Neural crest cell (in vitro differentiated cells): Measurements from ENCODE around the gene STEAP3. TPM values are rescaled to one million over a fixed set of nuclear protein-coding genes. Genes with fewer than 3 reads are reported as not detected.

Experiments
- DNase-seq: peaks from one replicate; pipeline ENCODE4 v3.0.0; 2021; ENCODE audit warnings: low read depth, mixed read lengths, low spot score
- H3K27ac Mint-ChIP-seq: one replicate; pipeline ENCODE4 v1.8.0; 2021; ENCODE audit warnings: mild to moderate bottlenecking, mixed read lengths; ENCODE audit not compliant: unreplicated experiment
- H3K27me3 Mint-ChIP-seq: 2 replicates; pipeline ENCODE4 v1.8.0; 2021; ENCODE audit warnings: low read depth, mild to moderate bottlenecking, mixed read lengths
- H3K36me3 Mint-ChIP-seq: 2 replicates; pipeline ENCODE4 v1.8.0; 2021; ENCODE audit warnings: low read depth, mild to moderate bottlenecking, mixed read lengths
- H3K4me1 Mint-ChIP-seq: 2 replicates; pipeline ENCODE4 v1.8.0; 2021; ENCODE audit warnings: mixed read lengths
- H3K4me3 Mint-ChIP-seq: one replicate; pipeline ENCODE4 v1.8.0; 2021; ENCODE audit warnings: mild to moderate bottlenecking, mixed read lengths
- H3K9me3 Mint-ChIP-seq: 2 replicates; pipeline ENCODE4 v1.8.0; 2021; ENCODE audit warnings: mixed read lengths
- CTCF ChIP-seq: fragments of 200-600 bp; sonication (generic); conservative IDR thresholded peaks from 2 replicates; pipeline ENCODE4 v1.5.0; 2021; ENCODE audit warnings: antibody characterized with exemption, mild to moderate bottlenecking
- total RNA-seq: library from RNA; stranded (reverse); gene quantifications from 2 replicates; pipeline ENCODE4 v1.2.1, GENCODE V29; 2021

The STEAP3 gene
- total RNA-seq, 1 donor from 2014 or later: 0.77 TPM

- Mint-ChIP-seq H3K36me3 (no peaks in the 10 kb centered on the region), H3K27me3 (peaks cover 48% of the 10 kb centered on the region), H3K4me1 (peaks cover 16% of the 10 kb centered on the region), H3K4me3 (no peak overlapping the region), H3K27ac (no peak overlapping the region), H3K9me3 (no peaks in the 10 kb centered on the region)
- DNase-seq: no peak
- TF ChIP-seq CTCF: no peak
Observed at GRCh38 chr2:119195001-119195400, 28.6 kb upstream of the STEAP3 start.

- Mint-ChIP-seq H3K27me3 (peaks cover 51% of the 10 kb centered on the region), H3K36me3 (no peaks in the 10 kb centered on the region), H3K27ac (no peak overlapping the region), H3K4me1 (peaks cover 16% of the 10 kb centered on the region), H3K9me3 (no peaks in the 10 kb centered on the region), H3K4me3 (no peak overlapping the region)
- DNase-seq: no peak
- TF ChIP-seq CTCF: no peak
Observed at GRCh38 chr2:119195887-119196286, 27.7 kb upstream of the STEAP3 start.

GRCh38 chr2:119196301-119197125, 27.1 kb upstream of the STEAP3 start:
- no peak overlapping the region for H3K4me3 Mint-ChIP-seq

DNA sequence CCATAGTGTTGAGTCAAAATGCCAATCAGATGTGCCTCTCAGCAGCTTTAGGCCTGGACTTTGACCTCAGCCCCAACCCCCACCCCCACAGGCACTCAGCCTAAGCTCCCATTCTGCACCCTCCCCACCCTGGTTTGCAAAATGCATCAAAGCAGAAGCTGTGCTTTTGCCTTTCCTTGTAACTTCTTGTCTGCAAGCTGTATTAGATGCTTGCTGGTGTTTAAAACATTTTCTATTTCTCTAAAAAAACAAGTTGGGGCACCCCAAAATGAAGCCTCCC, 26.6 kb upstream of the STEAP3 start:
- TF ChIP-seq CTCF: no peak
- no peak for DNase-seq
- Mint-ChIP-seq H3K27ac (no peak overlapping the region), H3K27me3 (peaks cover 51% of the 10 kb centered on the region), H3K36me3 (no peaks in the 10 kb centered on the region), H3K4me1 (peaks cover 16% of the 10 kb centered on the region), H3K9me3 (no peaks in the 10 kb centered on the region), H3K4me3 (no peak overlapping the region)

More at GRCh38 chr2:119196301-119197125, 27.1 kb upstream of the STEAP3 start:
- H3K9me3 Mint-ChIP-seq: no peaks in the 10 kb centered on the region
- DNase-seq: no peak
- no peaks in the 10 kb centered on the region for H3K36me3 Mint-ChIP-seq
- peaks cover 16% of the 10 kb centered on the region for H3K4me1 Mint-ChIP-seq
- TF ChIP-seq CTCF: no peak
- H3K27ac Mint-ChIP-seq: no peak overlapping the region
- peaks cover 51% of the 10 kb centered on the region for H3K27me3 Mint-ChIP-seq

GRCh38 chr2:119197529-119198239, 25.9 kb upstream of the STEAP3 start:
- H3K4me3 Mint-ChIP-seq: no peak overlapping the region
- H3K27ac Mint-ChIP-seq: no peak overlapping the region
- DNase-seq: no peak
- TF ChIP-seq CTCF: no peak
- H3K27me3 Mint-ChIP-seq: peaks cover 51% of the 10 kb centered on the region
- no peaks in the 10 kb centered on the region for H3K9me3 Mint-ChIP-seq
- H3K4me1 Mint-ChIP-seq: peaks cover 16% of the 10 kb centered on the region
- no peaks in the 10 kb centered on the region for H3K36me3 Mint-ChIP-seq
